NCI-H1092 treated with DMSO at 0.1 percent for 48 hours (cell line): ENCODE data around the gene GDPD4.

Experiments
- DNase-seq: peaks from one replicate; lab custom pipeline; 2025; lab: John Stamatoyannopoulos, UW

Gene GDPD4

GRCh38 chr11:77190331-77191075, 111.0 kb downstream of the GDPD4 start:
- no peak for DNase-seq

GRCh38 chr11:77189588-77190210, 111.8 kb downstream of the GDPD4 start:
- DNase-seq = no peak

GRCh38 chr11:77188633-77189491, 112.6 kb downstream of the GDPD4 start:
- peak; percentile 28 for DNase-seq

- DNase-seq = peak; percentile 71
Measured at GRCh38 chr11:77187776-77188632, 113.5 kb downstream of the GDPD4 start.

GRCh38 chr11:77187111-77187750, 114.3 kb downstream of the GDPD4 start:
- DNase-seq = no peak

- no peak for DNase-seq
Measured at GRCh38 chr11:77186302-77186701, 115.2 kb downstream of the GDPD4 start.

GRCh38 chr11:77184136-77184860, 117.2 kb downstream of the GDPD4 start:
- no peak for DNase-seq

GRCh38 chr11:77183431-77183984, 118.0 kb downstream of the GDPD4 start:
- no peak for DNase-seq

- no peak for DNase-seq
Measured at GRCh38 chr11:77182542-77183430, 118.7 kb downstream of the GDPD4 start.

GRCh38 chr11:77181799-77182541, 119.5 kb downstream of the GDPD4 start:
- no peak for DNase-seq

- no peak for DNase-seq
Measured at GRCh38 chr11:77181226-77181625, 120.3 kb downstream of the GDPD4 start.

GRCh38 chr11:77180346-77180745, 121.1 kb downstream of the GDPD4 start:
- DNase-seq = no peak

GRCh38 chr11:77179681-77180080, 121.8 kb downstream of the GDPD4 start:
- DNase-seq = no peak

GRCh38 chr11:77179048-77179447, 122.4 kb downstream of the GDPD4 start:
- DNase-seq = no peak

- DNase-seq = no peak
Measured at GRCh38 chr11:77178150-77178549, 123.3 kb downstream of the GDPD4 start.

- no peak for DNase-seq
Measured at GRCh38 chr11:77176996-77177395, 124.5 kb downstream of the GDPD4 start.

- no peak for DNase-seq
Measured at GRCh38 chr11:77175869-77176539, 125.5 kb downstream of the GDPD4 start.
